Muscle of back (tissue), 11 donors: ENCODE data around the gene IFIT3. TPM values are rescaled to one million over a fixed set of nuclear protein-coding genes. Genes with fewer than 3 reads are reported as not detected.

ENCODE experiments used
- DNase-seq, 3 donors: peaks; one replicate each; pipeline versions ENCODE4 v3.0.0 to v3.0.0-alpha.2; 2013
- polyA plus RNA-seq, 10 donors: library from polyadenylated mRNA; unstranded; fragments of 120-200 nt; gene quantifications; one replicate each; pipeline ENCODE4 v1.2.1, GENCODE V29; 2013; ENCODE audit not compliant: insufficient read length in 10 of 10

The IFIT3 gene
- polyA plus RNA-seq, 10 donors: 6.0 to 11.8 (median 8.7) TPM

GRCh38 chr10:89389254-89389653 lies 61.5 kb downstream of the IFIT3 start:
- peak; percentile 29 to 70 (median 37) for DNase-seq

Other genes starting within 250 kb of the IFIT3 start
- 1 to 10 TPM in 3 of 10 donors, under 1 TPM in 7; 0.37 to 3.8 (median 0.68) TPM for gene CH25H, start 120.7 kb upstream of the IFIT3 start, polyA plus RNA-seq
- 10 to 100 TPM; 31.8 to 48.9 (median 35.4) TPM for gene LIPA, start 76.2 kb upstream of the IFIT3 start, polyA plus RNA-seq
- gene IFIT2, start 26.0 kb upstream of the IFIT3 start, polyA plus RNA-seq: 1 to 10 TPM; 5.5 to 9.4 (median 7.6) TPM
- 1 to 10 TPM in 1 of 10 donors, under 1 TPM in 8, not detected in 1; 0.23 to 1.1 (median 0.68) TPM for gene IFIT1B, start 50.1 kb downstream of the IFIT3 start, polyA plus RNA-seq
- 10 to 100 TPM; 30.4 to 63.9 (median 43.9) TPM for gene IFIT1, start 64.6 kb downstream of the IFIT3 start, polyA plus RNA-seq
- 10 to 100 TPM; 10.3 to 14.9 (median 12.2) TPM for gene IFIT5, start 86.6 kb downstream of the IFIT3 start, polyA plus RNA-seq
- 1 to 10 TPM in 9 of 10 donors, under 1 TPM in 1; 0.86 to 2.6 (median 1.5) TPM for gene SLC16A12, start 207.6 kb downstream of the IFIT3 start, polyA plus RNA-seq